Measurements from ENCODE around the gene PSMB10.

Gene PSMB10

GRCh38 chr16:67892899-67893742 lies 43.5 kb downstream of the PSMB10 start, which contains the start of gene PSKH1:
Gene PSKH1 (plus strand): TSS chr16:67893254. CDS start chr16:67908750, 15,496 bp downstream.
- peak; percentile 37; the same call in 1 of the 2 replicates for TF ChIP-seq POLR2AphosphoS5 (IDR thresholded peaks at IDR 0.05; ENCODE audit: low read depth, low read length)
- TF ChIP-seq SIN3A (IDR thresholded peaks at IDR 0.05; ENCODE audit: borderline replicate concordance, insufficient read depth, low read length): no peak

- TF ChIP-seq POLR2AphosphoS5 (IDR thresholded peaks at IDR 0.05; ENCODE audit: low read depth, low read length): no peak
- TF ChIP-seq FOXP2 (optimal IDR thresholded peaks at IDR 0.05; ENCODE audit: borderline replicate concordance, extremely low read depth, extremely low read length, insufficient read depth): no peak
- no peak for TF ChIP-seq TAF1 (IDR thresholded peaks at IDR 0.05; ENCODE audit: borderline replicate concordance, insufficient read depth, low read length)
- no peak for TF ChIP-seq SIN3A (IDR thresholded peaks at IDR 0.05; ENCODE audit: borderline replicate concordance, insufficient read depth, low read length)
- TF ChIP-seq REST (IDR thresholded peaks at IDR 0.05; ENCODE audit: insufficient read depth in 1 of 2, low read depth in 2 of 2, low read length in 2 of 2): no peak
Observed at GRCh38 chr16:67892375-67892774, 44.3 kb downstream of the PSMB10 start.

GRCh38 chr16:67888331-67888730 lies 48.3 kb downstream of the PSMB10 start:
- no peak for TF ChIP-seq REST (IDR thresholded peaks at IDR 0.05; ENCODE audit: insufficient read depth in 1 of 2, low read depth in 2 of 2, low read length in 2 of 2)
- TF ChIP-seq TAF1 (IDR thresholded peaks at IDR 0.05; ENCODE audit: borderline replicate concordance, insufficient read depth, low read length): no peak
- TF ChIP-seq SIN3A (IDR thresholded peaks at IDR 0.05; ENCODE audit: borderline replicate concordance, insufficient read depth, low read length): no peak
- no peak for TF ChIP-seq FOXP2 (optimal IDR thresholded peaks at IDR 0.05; ENCODE audit: borderline replicate concordance, extremely low read depth, extremely low read length, insufficient read depth)
- TF ChIP-seq POLR2AphosphoS5 (IDR thresholded peaks at IDR 0.05; ENCODE audit: low read depth, low read length): no peak

- TF ChIP-seq REST (IDR thresholded peaks at IDR 0.05; ENCODE audit: insufficient read depth in 1 of 2, low read depth in 2 of 2, low read length in 2 of 2): no peak
- TF ChIP-seq SIN3A (IDR thresholded peaks at IDR 0.05; ENCODE audit: borderline replicate concordance, insufficient read depth, low read length): no peak
- TF ChIP-seq FOXP2 (optimal IDR thresholded peaks at IDR 0.05; ENCODE audit: borderline replicate concordance, extremely low read depth, extremely low read length, insufficient read depth): no peak
- no peak for TF ChIP-seq TAF1 (IDR thresholded peaks at IDR 0.05; ENCODE audit: borderline replicate concordance, insufficient read depth, low read length)
- no peak for TF ChIP-seq POLR2AphosphoS5 (IDR thresholded peaks at IDR 0.05; ENCODE audit: low read depth, low read length)
Observed at GRCh38 chr16:67886387-67886786, 50.3 kb downstream of the PSMB10 start.

GRCh38 chr16:67885976-67886375 lies 50.7 kb downstream of the PSMB10 start:
- no peak for TF ChIP-seq SIN3A (IDR thresholded peaks at IDR 0.05; ENCODE audit: borderline replicate concordance, insufficient read depth, low read length)
- no peak for TF ChIP-seq POLR2AphosphoS5 (IDR thresholded peaks at IDR 0.05; ENCODE audit: low read depth, low read length)
- no peak for TF ChIP-seq REST (IDR thresholded peaks at IDR 0.05; ENCODE audit: insufficient read depth in 1 of 2, low read depth in 2 of 2, low read length in 2 of 2)
- no peak for TF ChIP-seq FOXP2 (optimal IDR thresholded peaks at IDR 0.05; ENCODE audit: borderline replicate concordance, extremely low read depth, extremely low read length, insufficient read depth)
- TF ChIP-seq TAF1 (IDR thresholded peaks at IDR 0.05; ENCODE audit: borderline replicate concordance, insufficient read depth, low read length): no peak

All from PFSK-1 (cell line).